Endodermal cell (in vitro differentiated cells): ENCODE results near the gene MTCL1. TPM values are rescaled to one million over a fixed set of nuclear protein-coding genes. Genes with fewer than 3 reads are reported as not detected.

Experiments used
- DNase-seq: peaks from one replicate; pipeline ENCODE4 v3.0.0-alpha.2; 2017
- H3K27ac ChIP-seq: 2 replicates; pipeline ENCODE4 v1.5.1; 2013; ENCODE audit warnings: mild to moderate bottlenecking, low read depth, low read length, moderate library complexity
- H3K27me3 ChIP-seq: 2 replicates; pipeline ENCODE4 v1.6.1; 2013; ENCODE audit warnings: mild to moderate bottlenecking, low read length, moderate library complexity; ENCODE audit not compliant: insufficient read depth, control insufficient read depth, poor library complexity, severe bottlenecking
- H3K36me3 ChIP-seq: 2 replicates; pipeline ENCODE4 v1.7.0; 2013; ENCODE audit warnings: mild to moderate bottlenecking, low read length, moderate library complexity; ENCODE audit not compliant: control insufficient read depth, insufficient read depth
- H3K4me1 ChIP-seq: one replicate; pipeline ENCODE4 v1.7.0; 2013; ENCODE audit warnings: low read length; ENCODE audit not compliant: control insufficient read depth, insufficient read depth
- H3K4me3 ChIP-seq: 2 replicates; pipeline ENCODE4 v1.5.1; 2013; ENCODE audit warnings: mild to moderate bottlenecking, low read length, moderate library complexity
- H3K9ac ChIP-seq: 2 replicates; pipeline ENCODE4 v1.6.1; 2013; ENCODE audit warnings: mild to moderate bottlenecking, low read length, moderate library complexity; ENCODE audit not compliant: poor library complexity, severe bottlenecking; ENCODE audit errors: extremely low read depth
- H3K9me3 ChIP-seq: 2 replicates; pipeline ENCODE4 v1.6.1; 2013; ENCODE audit warnings: mild to moderate bottlenecking, low read length, moderate library complexity; ENCODE audit not compliant: control insufficient read depth
- H3K27ac Mint-ChIP-seq: 2 replicates; pipeline ENCODE4 v1.8.0; 2020; ENCODE audit warnings: mixed read lengths
- H3K27me3 Mint-ChIP-seq: 2 replicates; pipeline ENCODE4 v1.8.0; 2021; ENCODE audit warnings: mild to moderate bottlenecking, mixed read lengths; ENCODE audit not compliant: insufficient read depth
- H3K36me3 Mint-ChIP-seq: 2 replicates; pipeline ENCODE4 v1.8.0; 2020; ENCODE audit warnings: low read depth, mixed read lengths
- H3K4me1 Mint-ChIP-seq: 2 replicates; pipeline ENCODE4 v1.8.0; 2020; ENCODE audit warnings: mixed read lengths
- H3K4me3 Mint-ChIP-seq: 2 replicates; pipeline ENCODE4 v1.8.0; 2020; ENCODE audit warnings: mild to moderate bottlenecking, moderate library complexity, mixed read lengths
- H3K9me3 Mint-ChIP-seq: 2 replicates; pipeline ENCODE4 v1.8.0; 2020; ENCODE audit warnings: mild to moderate bottlenecking, mixed read lengths
- CTCF ChIP-seq: fragments of 200-600 bp; sonication (generic); conservative IDR thresholded peaks from 2 replicates; pipeline ENCODE4 v1.5.0; 2021; ENCODE audit warnings: antibody characterized with exemption, mild to moderate bottlenecking
- WGBS, 2 experiments: methylation state at CpG; one replicate each; pipeline versions ENCODE4 v1.1.5 to v1.1.7; 2013; ENCODE audit warnings: missing lambda C conversion rate in 2 of 2, mixed read lengths in 1 of 2; ENCODE audit not compliant: insufficient coverage in 1 of 2, insufficient read length in 1 of 2; 5-methylcytosine and 5-hydroxymethylcytosine counted together
- total RNA-seq, 2 donors: library from RNA; stranded (reverse); fragmentation: NEBNext Ultra II Directional in 1 of 2; extraction: Animal tissue kit (Norgen Biotek cat#: 25700) in 1 of 2; gene quantifications; 2 replicates in 1 of 2; 3 replicates in 1 of 2; pipeline ENCODE4 v1.2.1, GENCODE V29; 2021

The MTCL1 gene
- total RNA-seq, 2 donors from 2014 or later = 15.0 to 26.0 TPM

- H3K4me1 ChIP-seq = no peaks in the 10 kb centered on the region
Measured at GRCh38 chr18:8744038-8744437, 38.7 kb downstream of the MTCL1 start.

GRCh38 chr18:8744656-8745055 is 39.3 kb downstream of the MTCL1 start:
- no peak overlapping the region for H3K4me3 ChIP-seq

More at GRCh38 chr18:8744038-8744437, 38.7 kb downstream of the MTCL1 start:
- 97 to 98% methylated on average over 6 to 7 of the region's 7 CpGs for WGBS, 2 experiments
- Mint-ChIP-seq H3K36me3 (peaks cover 7% of the 10 kb centered on the region), H3K4me1 (no peaks in the 10 kb centered on the region), H3K9me3 (no peaks in the 10 kb centered on the region), H3K27ac (no peak overlapping the region), H3K4me3 (no peak overlapping the region), H3K27me3 (no peaks in the 10 kb centered on the region)
- TF ChIP-seq CTCF = no peak
- H3K36me3 ChIP-seq = no peaks in the 10 kb centered on the region
- DNase-seq = no peak
- no peak overlapping the region for H3K27ac ChIP-seq
- H3K9me3 ChIP-seq = no peaks in the 10 kb centered on the region
- no peaks in the 10 kb centered on the region for H3K27me3 ChIP-seq
- H3K9ac ChIP-seq = no peak overlapping the region
- no peak overlapping the region for H3K4me3 ChIP-seq

DNA sequence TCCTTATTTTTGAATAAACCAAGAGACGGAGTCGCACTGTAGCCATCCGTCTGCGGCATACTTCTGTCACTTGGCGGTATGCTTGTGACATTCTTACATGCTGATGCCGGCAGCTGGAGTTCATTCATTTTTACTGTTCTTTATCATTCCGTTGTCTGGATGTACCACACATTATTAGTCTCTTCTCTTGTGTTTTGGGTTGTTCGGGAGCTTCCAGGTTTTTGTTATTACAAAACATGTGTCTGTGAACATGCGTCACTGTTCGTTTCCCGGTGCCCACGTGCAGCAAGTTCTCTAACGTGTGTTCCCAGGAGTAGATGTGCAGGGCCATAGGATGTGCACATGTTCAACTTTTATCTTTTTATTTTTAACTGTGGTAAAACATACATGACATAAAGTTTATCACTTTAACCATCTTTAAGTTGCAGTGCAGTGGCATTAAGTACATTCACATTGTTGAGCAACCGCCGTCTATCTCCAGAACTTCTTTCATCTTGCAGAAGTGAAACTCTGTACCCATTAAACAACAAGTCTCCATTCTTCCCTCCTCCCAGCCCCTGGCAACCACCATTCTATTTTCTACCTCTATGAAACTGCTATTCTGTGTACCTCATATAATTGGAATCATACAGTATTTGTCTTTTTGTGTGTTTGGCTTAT is 40.1 kb downstream of the MTCL1 start:
- H3K27ac Mint-ChIP-seq = no peak overlapping the region
- TF ChIP-seq CTCF = no peak
- Histone ChIP-seq H3K4me1 (no peaks in the 10 kb centered on the region), H3K9me3 (no peaks in the 10 kb centered on the region), H3K9ac (no peak overlapping the region), H3K36me3 (no peaks in the 10 kb centered on the region), H3K27ac (no peak overlapping the region), H3K4me3 (no peak overlapping the region), H3K27me3 (no peaks in the 10 kb centered on the region)
- peaks cover 4% of the 10 kb centered on the region for H3K36me3 Mint-ChIP-seq
- no peaks in the 10 kb centered on the region for H3K4me1 Mint-ChIP-seq
- WGBS, 2 experiments = 96 to 98% methylated on average over 13 to 15 of the region's 15 CpGs
- no peak overlapping the region for H3K4me3 Mint-ChIP-seq
- H3K9me3 Mint-ChIP-seq = no peaks in the 10 kb centered on the region
- no peak for DNase-seq
- no peaks in the 10 kb centered on the region for H3K27me3 Mint-ChIP-seq

More at GRCh38 chr18:8744656-8745055, 39.3 kb downstream of the MTCL1 start:
- TF ChIP-seq CTCF = no peak
- H3K27ac Mint-ChIP-seq = no peak overlapping the region
- WGBS, 2 experiments = 96% methylated on average over 4 of the region's 4 CpGs; no CpG with 5 or more reads in 1 of the 2 experiments
- H3K27me3 Mint-ChIP-seq = no peaks in the 10 kb centered on the region
- H3K4me1 Mint-ChIP-seq = no peaks in the 10 kb centered on the region
- Histone ChIP-seq H3K27ac (no peak overlapping the region), H3K36me3 (no peaks in the 10 kb centered on the region), H3K9ac (no peak overlapping the region), H3K9me3 (no peaks in the 10 kb centered on the region), H3K27me3 (no peaks in the 10 kb centered on the region), H3K4me1 (no peaks in the 10 kb centered on the region)
- no peak overlapping the region for H3K4me3 Mint-ChIP-seq
- H3K36me3 Mint-ChIP-seq = peaks cover 7% of the 10 kb centered on the region
- H3K9me3 Mint-ChIP-seq = no peaks in the 10 kb centered on the region
- no peak for DNase-seq
